ENCODE results near the gene FRMD4A.

GRCh38 chr10:13936826-13937225 is 393.9 kb downstream of the FRMD4A start:
- no peak for TF ChIP-seq EZH2phosphoT487 (IDR thresholded peaks at IDR 0.05; ENCODE audit: insufficient read depth, low read depth)
- TF ChIP-seq EZH2 (IDR thresholded peaks at IDR 0.05; ENCODE audit: insufficient read depth, poor library complexity, severe bottlenecking), result no peak
